Activated CD4-positive, alpha-beta T cell treated with anti-CD3 and anti-CD28 coated beads, Interleukin-2, amount 10 ng/mL, durations not matched to agents 24 days and 14 days (primary cell): ENCODE results near the gene CARD11. TPM values are rescaled to one million over a fixed set of nuclear protein-coding genes. Genes with fewer than 3 reads are reported as not detected.

ENCODE experiments used
- DNase-seq: peaks from one replicate; pipeline ENCODE4 v3.0.0; 2022
- H3K27ac Mint-ChIP-seq: one replicate; pipeline ENCODE4 v1.8.0; 2022; ENCODE audit warnings: mild to moderate bottlenecking, mixed read lengths
- H3K27me3 Mint-ChIP-seq: one replicate; pipeline ENCODE4 v1.8.0; 2022; ENCODE audit warnings: mixed read lengths
- H3K36me3 Mint-ChIP-seq: one replicate; pipeline ENCODE4 v1.8.0; 2022; ENCODE audit warnings: low read depth, mild to moderate bottlenecking, mixed read lengths
- H3K4me1 Mint-ChIP-seq: one replicate; pipeline ENCODE4 v1.8.0; 2021; ENCODE audit warnings: mixed read lengths
- H3K4me3 Mint-ChIP-seq: one replicate; pipeline ENCODE4 v1.8.0; 2022; ENCODE audit warnings: mild to moderate bottlenecking, moderate library complexity, mixed read lengths
- H3K9me3 Mint-ChIP-seq: one replicate; pipeline ENCODE4 v1.8.0; 2021; ENCODE audit warnings: mixed read lengths
- intact Hi-C: fragments of 100-400 bp; cut with micrococcal nuclease; formaldehyde crosslinking; loops from one replicate; pipeline ENCODE4 v1.15.1; 2023
- total RNA-seq: library from RNA; stranded (reverse); gene quantifications from 2 replicates; pipeline ENCODE4 v1.2.3, GENCODE V29; 2022

The CARD11 gene
- total RNA-seq, 1 donor from 2014 or later, result 96.2 TPM

- H3K4me1 Mint-ChIP-seq, result peaks cover 20% of the 10 kb centered on the region
- no peak for DNase-seq
- H3K4me3 Mint-ChIP-seq, result no peak overlapping the region
- H3K27me3 Mint-ChIP-seq, result peaks cover 1% of the 10 kb centered on the region
- intact Hi-C loops, result no loop called here
- no peaks in the 10 kb centered on the region for H3K9me3 Mint-ChIP-seq
- no peaks in the 10 kb centered on the region for H3K36me3 Mint-ChIP-seq
- no peak overlapping the region for H3K27ac Mint-ChIP-seq
Observed at GRCh38 chr7:2880874-2881533, 162.7 kb downstream of the CARD11 start.

- Mint-ChIP-seq H3K4me3 (no peak overlapping the region), H3K36me3 (no peaks in the 10 kb centered on the region), H3K27ac (peak overlapping the region; percentile 45), H3K27me3 (no peaks in the 10 kb centered on the region), H3K4me1 (peaks cover 22% of the 10 kb centered on the region), H3K9me3 (no peaks in the 10 kb centered on the region)
- no peak for DNase-seq
- intact Hi-C loops, result no loop called here
Observed at GRCh38 chr7:2880051-2880450, 163.6 kb downstream of the CARD11 start.

GRCh38 chr7:2879354-2879753 is 164.3 kb downstream of the CARD11 start:
- Mint-ChIP-seq H3K27ac (no peak overlapping the region), H3K27me3 (no peaks in the 10 kb centered on the region), H3K36me3 (no peaks in the 10 kb centered on the region), H3K4me3 (no peak overlapping the region), H3K4me1 (peaks cover 28% of the 10 kb centered on the region), H3K9me3 (no peaks in the 10 kb centered on the region)
- intact Hi-C loops, result no loop called here
- DNase-seq, result no peak

GRCh38 chr7:2878306-2878705 is 165.4 kb downstream of the CARD11 start:
- intact Hi-C loops, result no loop called here
- peak overlapping the region; percentile 41 for H3K27ac Mint-ChIP-seq
- DNase-seq, result no peak
- H3K4me3 Mint-ChIP-seq, result peak overlapping the region; percentile 21
- H3K27me3 Mint-ChIP-seq, result no peaks in the 10 kb centered on the region
- H3K9me3 Mint-ChIP-seq, result no peaks in the 10 kb centered on the region
- H3K4me1 Mint-ChIP-seq, result peaks cover 38% of the 10 kb centered on the region
- no peaks in the 10 kb centered on the region for H3K36me3 Mint-ChIP-seq

GRCh38 chr7:2876031-2876731 is 167.5 kb downstream of the CARD11 start:
- no peaks in the 10 kb centered on the region for H3K36me3 Mint-ChIP-seq
- DNase-seq, result no peak
- H3K27me3 Mint-ChIP-seq, result no peaks in the 10 kb centered on the region
- peaks cover 49% of the 10 kb centered on the region for H3K4me1 Mint-ChIP-seq
- H3K27ac Mint-ChIP-seq, result no peak overlapping the region
- H3K4me3 Mint-ChIP-seq, result no peak overlapping the region
- H3K9me3 Mint-ChIP-seq, result no peaks in the 10 kb centered on the region
- intact Hi-C loops, result no loop called here

- H3K27me3 Mint-ChIP-seq, result no peaks in the 10 kb centered on the region
- no peaks in the 10 kb centered on the region for H3K36me3 Mint-ChIP-seq
- peak overlapping the region; percentile 81 for H3K27ac Mint-ChIP-seq
- peaks cover 2% of the 10 kb centered on the region for H3K9me3 Mint-ChIP-seq
- peaks cover 56% of the 10 kb centered on the region for H3K4me1 Mint-ChIP-seq
- H3K4me3 Mint-ChIP-seq, result no peak overlapping the region
- intact Hi-C loops, result no loop called here
- DNase-seq, result no peak
Observed at GRCh38 chr7:2873686-2874551, 169.7 kb downstream of the CARD11 start.

GRCh38 chr7:2873146-2873545 is 170.5 kb downstream of the CARD11 start:
- Mint-ChIP-seq H3K27me3 (no peaks in the 10 kb centered on the region), H3K4me3 (no peak overlapping the region), H3K36me3 (no peaks in the 10 kb centered on the region), H3K9me3 (peaks cover 2% of the 10 kb centered on the region), H3K4me1 (peaks cover 48% of the 10 kb centered on the region), H3K27ac (no peak overlapping the region)
- intact Hi-C loops, result no loop called here
- DNase-seq, result no peak

- Mint-ChIP-seq H3K4me3 (no peak overlapping the region), H3K36me3 (no peaks in the 10 kb centered on the region)
Observed at GRCh38 chr7:2872296-2872874, 171.3 kb downstream of the CARD11 start.

GRCh38 chr7:2870471-2870931 is 173.2 kb downstream of the CARD11 start:
- peak; percentile 89 for DNase-seq
- H3K27me3 Mint-ChIP-seq, result no peaks in the 10 kb centered on the region
- intact Hi-C loops, result no loop called here
- peak overlapping the region; percentile 76 for H3K27ac Mint-ChIP-seq
- peaks cover 47% of the 10 kb centered on the region for H3K4me1 Mint-ChIP-seq
- no peaks in the 10 kb centered on the region for H3K36me3 Mint-ChIP-seq
- H3K9me3 Mint-ChIP-seq, result peaks cover 2% of the 10 kb centered on the region
- peak overlapping the region; percentile 63 for H3K4me3 Mint-ChIP-seq

More at GRCh38 chr7:2872296-2872874, 171.3 kb downstream of the CARD11 start:
- no peaks in the 10 kb centered on the region for H3K27me3 Mint-ChIP-seq
- intact Hi-C loops, result no loop called here
- peaks cover 47% of the 10 kb centered on the region for H3K4me1 Mint-ChIP-seq
- DNase-seq, result no peak
- H3K9me3 Mint-ChIP-seq, result peaks cover 2% of the 10 kb centered on the region
- no peak overlapping the region for H3K27ac Mint-ChIP-seq

GRCh38 chr7:2869981-2870380 is 173.7 kb downstream of the CARD11 start:
- intact Hi-C loops, result loop anchor here (10.0 kb wide), 1 partner anchor 805 kb away; no protein-coding TSS in a partner anchor
- Mint-ChIP-seq H3K4me3 (peak overlapping the region; percentile 63), H3K27me3 (no peaks in the 10 kb centered on the region), H3K36me3 (no peaks in the 10 kb centered on the region), H3K9me3 (peaks cover 2% of the 10 kb centered on the region), H3K27ac (peak overlapping the region; percentile 79), H3K4me1 (peaks cover 46% of the 10 kb centered on the region)
- no peak for DNase-seq

GRCh38 chr7:2866601-2867000 is 177.1 kb downstream of the CARD11 start:
- Mint-ChIP-seq H3K27ac (no peak overlapping the region), H3K9me3 (peaks cover 2% of the 10 kb centered on the region), H3K36me3 (no peaks in the 10 kb centered on the region), H3K4me3 (no peak overlapping the region), H3K27me3 (no peaks in the 10 kb centered on the region), H3K4me1 (peaks cover 46% of the 10 kb centered on the region)
- intact Hi-C loops, result loop anchor here (10.0 kb wide), 1 partner anchor 808 kb away; no protein-coding TSS in a partner anchor
- no peak for DNase-seq

- Mint-ChIP-seq H3K9me3 (peaks cover 2% of the 10 kb centered on the region), H3K36me3 (no peaks in the 10 kb centered on the region), H3K4me3 (peak overlapping the region; percentile 76), H3K27ac (peak overlapping the region; percentile 90), H3K4me1 (peaks cover 34% of the 10 kb centered on the region), H3K27me3 (no peaks in the 10 kb centered on the region)
- intact Hi-C loops, result loop anchor here (1.0 to 10.0 kb wide), 5 partner anchors 37 to 810 kb away; partner anchors contain the start of gene SDK1
- peak; percentile 91 for DNase-seq
Observed at GRCh38 chr7:2864999-2865670, 178.5 kb downstream of the CARD11 start.
